HCT116 (cell line): ENCODE measurements around the gene VSTM1. TPM values are rescaled to one million over a fixed set of nuclear protein-coding genes. Genes with fewer than 3 reads are reported as not detected.

Experiments
- ATAC-seq: fragments of 200-7000 bp; cut with Tn5 transposase; 2 replicates; pipeline ENCODE4 v1.9.1; 2020; ENCODE audit warnings: mild to moderate bottlenecking, moderate library complexity
- BruUV-seq: library from RNA; stranded (reverse); fragments of 400-500 nt; replicated peaks from 2 replicates; lab custom pipeline; 2021; lab: Mats Ljungman, UMichigan
- CTCF ChIA-PET: fragments of 300-600 bp; sonication (Branson Sonifier 250); formaldehyde crosslinking; loops from one replicate; lab custom pipeline; 2021; ENCODE audit warnings: antibody characterized with exemption; lab: Charles Lee
- POLR2A ChIA-PET: fragments of 300-600, 350-600 bp; sonication (Branson Sonifier 250); formaldehyde crosslinking; loops from one replicate; lab custom pipeline; 2021; ENCODE audit warnings: antibody characterized with exemption; lab: Charles Lee
- RAD21 ChIA-PET, 2 experiments: fragments of 300-600 bp; sonication (Branson Sonifier 250); formaldehyde crosslinking; loops; one replicate each; lab custom pipeline; 2023; ENCODE audit warnings: low total read pairs in 2 of 2; ENCODE audit not compliant: uncharacterized antibody in 2 of 2, unreplicated experiment in 2 of 2, low non-redundant PET in 1 of 2; lab: Charles Lee
- DNase-seq: peaks from one replicate; pipeline ENCODE4 v3.0.0-alpha.2; 2010; ENCODE audit warnings: low read depth, low spot score
- H2AFZ ChIP-seq: fragments of 200-600 bp; shearing (Covaris generic), sonication (generic); 2 replicates; pipeline ENCODE4 v1.6.1; 2017; ENCODE audit warnings: low read depth, mixed run types, mixed read lengths, antibody characterized with exemption, low read length; ENCODE audit not compliant: poor library complexity, severe bottlenecking
- H3K27ac ChIP-seq: 2 replicates; pipeline ENCODE4 v1.5.1; 2012; ENCODE audit warnings: low read depth, low read length
- H3K27me3 ChIP-seq: fragments of 200-600 bp; sonication (generic); 2 replicates; pipeline ENCODE4 v1.6.1; 2016; ENCODE audit warnings: mixed run types, low read length, mixed read lengths; ENCODE audit not compliant: insufficient read depth
- H3K36me3 ChIP-seq, 2 experiments: fragments of 200-500 bp in 1 of 2; fragments of 200-600 bp in 1 of 2; sonication (Bioruptor generic) in 1 of 2; sonication (generic) in 1 of 2; 2 replicates each; pipeline versions ENCODE4 v1.5.1 to v1.6.1; 2014 to 2016; ENCODE audit warnings: low read length in 2 of 2, inconsistent platforms in 1 of 2, mixed read lengths in 1 of 2, mixed run types in 1 of 2; ENCODE audit not compliant: insufficient read depth in 2 of 2, control insufficient read depth in 1 of 2
- H3K4me1 ChIP-seq, 2 experiments: fragments of 200-600 bp in 1 of 2; sonication (generic) in 1 of 2; 2 replicates each; pipeline versions ENCODE4 v1.5.1 to v1.6.1; 2012 to 2017; ENCODE audit warnings: low read length in 2 of 2, inconsistent platforms in 1 of 2, mild to moderate bottlenecking in 1 of 2, mixed read lengths in 1 of 2, mixed run types in 1 of 2, moderate library complexity in 1 of 2; ENCODE audit not compliant: insufficient read depth in 2 of 2, control insufficient read depth in 1 of 2
- H3K4me2 ChIP-seq: fragments of 200-600 bp; sonication (generic); 2 replicates; pipeline ENCODE4 v1.6.1; 2017; ENCODE audit warnings: mixed run types, low read length, mixed read lengths
- H3K4me3 ChIP-seq, 2 experiments: fragments of 200-600 bp in 1 of 2; sonication (generic) in 1 of 2; replicated peaks in 1 of 2; 2 replicates each; pipeline ENCODE4 v1.5.1; 2011 to 2016; ENCODE audit warnings: low read length in 2 of 2, control low read depth in 1 of 2, low read depth in 1 of 2, mild to moderate bottlenecking in 1 of 2, mixed read lengths in 1 of 2, mixed run types in 1 of 2
- H3K79me2 ChIP-seq: fragments of 200-600 bp; sonication (generic); 2 replicates; pipeline ENCODE4 v1.6.1; 2017; ENCODE audit warnings: mild to moderate bottlenecking, mixed run types, low read length, moderate library complexity, mixed read lengths; ENCODE audit not compliant: insufficient read depth
- H3K9ac ChIP-seq: fragments of 200-600 bp; sonication (generic); 2 replicates; pipeline ENCODE4 v1.6.1; 2016; ENCODE audit warnings: low read length, mixed read lengths
- H3K9me2 ChIP-seq: fragments of 200-600 bp; sonication (generic), shearing (Covaris generic); 2 replicates; pipeline ENCODE4 v1.6.1; 2017; ENCODE audit warnings: mixed run types, mild to moderate bottlenecking, moderate library complexity; ENCODE audit not compliant: insufficient read depth
- H3K9me3 ChIP-seq, 2 experiments: fragments of 200-500 bp in 1 of 2; fragments of 200-600 bp in 1 of 2; sonication (Bioruptor generic) in 1 of 2; sonication (generic) in 1 of 2; 2 replicates each; pipeline ENCODE4 v1.6.1; 2014 to 2017; ENCODE audit warnings: low read length in 2 of 2, mixed read lengths in 2 of 2, inconsistent platforms in 1 of 2, low read depth in 1 of 2, mild to moderate bottlenecking in 1 of 2, mixed run types in 1 of 2, moderate library complexity in 1 of 2; ENCODE audit not compliant: control insufficient read depth in 1 of 2, insufficient read depth in 1 of 2
- H4K20me1 ChIP-seq: fragments of 200-600 bp; sonication (generic), shearing (Covaris generic); 2 replicates; pipeline ENCODE4 v1.6.1; 2017; ENCODE audit warnings: mixed run types, mild to moderate bottlenecking, moderate library complexity; ENCODE audit not compliant: insufficient read depth
- CEBPB ChIP-seq: IDR thresholded peaks from 2 replicates; pipeline ENCODE4 v1.6.1; 2012; ENCODE audit warnings: low read depth
- CTCF ChIP-seq, 3 experiments: fragments of 200-600 bp in 1 of 3; sonication (generic) in 1 of 3; IDR thresholded peaks in 2 of 3; conservative IDR thresholded peaks in 1 of 3; 2 replicates each; pipeline ENCODE4 v1.5.1; 2012 to 2017; ENCODE audit warnings: low read depth in 2 of 3, low read length in 2 of 3, antibody characterized with exemption in 1 of 3, borderline replicate concordance in 1 of 3, control low read depth in 1 of 3, mild to moderate bottlenecking in 1 of 3, mixed read lengths in 1 of 3, mixed run types in 1 of 3, moderate library complexity in 1 of 3; ENCODE audit not compliant: insufficient read depth in 1 of 3
- EGR1 ChIP-seq: IDR thresholded peaks from 2 replicates; pipeline ENCODE4 v1.6.1; 2012; ENCODE audit warnings: low read depth
- EZH2phosphoT487 ChIP-seq: fragments of 200-600 bp; IDR thresholded peaks from 2 replicates; pipeline ENCODE4 v1.6.1; 2018; ENCODE audit warnings: antibody characterized with exemption, borderline replicate concordance
- JUND ChIP-seq: IDR thresholded peaks from 2 replicates; pipeline ENCODE4 v1.6.1; 2012
- POLR2AphosphoS5 ChIP-seq: IDR thresholded peaks from 2 replicates; pipeline ENCODE4 v1.6.1; 2011; ENCODE audit warnings: mild to moderate bottlenecking, low read depth, low read length, moderate library complexity
- REST ChIP-seq: IDR thresholded peaks from 2 replicates; pipeline ENCODE4 v1.6.1; 2012; ENCODE audit warnings: low read depth
- SIN3A ChIP-seq: IDR thresholded peaks from 2 replicates; pipeline ENCODE4 v1.6.1; 2012; ENCODE audit warnings: low read depth
- SP1 ChIP-seq: IDR thresholded peaks from 2 replicates; pipeline ENCODE4 v1.6.1; 2012; ENCODE audit warnings: low read depth
- ZFX ChIP-seq: fragments of 450-650 bp; IDR thresholded peaks from 2 replicates; pipeline ENCODE4 v1.6.1; 2017
- ZNF274 ChIP-seq: fragments of 200-500 bp; sonication (Bioruptor generic); IDR thresholded peaks from 2 replicates; pipeline ENCODE4 v1.6.1; 2014; ENCODE audit warnings: mild to moderate bottlenecking, low read depth, low read length, inconsistent platforms
- intact Hi-C: fragments of 100-400 bp; cut with micrococcal nuclease; formaldehyde crosslinking; loops from 2 replicates; pipeline ENCODE4 v1.10.0; 2022
- total RNA-seq: library from RNA; stranded (reverse); gene quantifications from one replicate; pipeline ENCODE4 v1.2.1, GENCODE V29; 2021; ENCODE audit not compliant: unreplicated experiment

VSTM1 gene
- total RNA-seq, 1 experiment from 2014 or later: not detected

- no peak overlapping the region for H3K4me2 ChIP-seq
- BruUV-seq: no TSS peak
- H2AFZ ChIP-seq: no peak overlapping the region
- H3K79me2 ChIP-seq: no peaks in the 10 kb centered on the region
- ATAC-seq (no peak), DNase-seq (no peak)
- ChIA-PET RAD21 (no interaction called here), CTCF (interaction anchor here (0.6 to 4.9 kb wide), 3 partner anchors 128 to 217 kb away, joined by 3 to 60 read pairs (median 4); no protein-coding TSS in a partner anchor), POLR2A (no interaction called here)
- no peaks in the 10 kb centered on the region for H3K9me2 ChIP-seq
- no peak overlapping the region for H3K9ac ChIP-seq
- H3K27ac ChIP-seq: no peak overlapping the region
- intact Hi-C loops: no loop called here
- H3K27me3 ChIP-seq: no peaks in the 10 kb centered on the region
- no peaks in the 10 kb centered on the region for H4K20me1 ChIP-seq
- peaks cover 0 to 12% of the 10 kb centered on the region in 2 experiments; a peak in 2 of 4 replicates for H3K4me1 ChIP-seq
- H3K36me3 ChIP-seq: no peaks in the 10 kb centered on the region
- no peaks in the 10 kb centered on the region for H3K9me3 ChIP-seq
- no peak overlapping the region for H3K4me3 ChIP-seq
- TF ChIP-seq EGR1 (no peak), SP1 (no peak), ZFX (no peak), SIN3A (no peak), CEBPB (no peak), ZNF274 (no peak), POLR2AphosphoS5 (no peak), EZH2phosphoT487 (no peak), JUND (no peak), CTCF (IDR thresholded peaks at IDR 0.05 in 2 of 3, conservative IDR thresholded peaks at IDR 0.05 in 1 of 3; ENCODE audit: borderline replicate concordance in 1 of 3, insufficient read depth in 1 of 3, low read depth in 2 of 3, low read length in 2 of 3) (no peak), REST (no peak)
These were observed 37.0 kb downstream of the VSTM1 start for GRCh38 chr19:54026656-54027055.
